ENCODE results near the gene GATAD2B.

Gene GATAD2B

GRCh38 chr1:153944005-153944826, 21.4 kb upstream of the GATAD2B start:
- in situ Hi-C loops (cut with MboI; ENCODE audit: low sequenced_read_pairs): loop anchor here (10.0 kb wide), 1 partner anchor 119 kb away; no protein-coding TSS in a partner anchor
- Histone ChIP-seq H3K4me3 (peak overlapping the region; percentile 65), H3K9me3 (no peaks in the 10 kb centered on the region), H3K4me1 (peaks cover 11% of the 10 kb centered on the region), H3K27me3 (ENCODE audit: low read depth) (no peaks in the 10 kb centered on the region), H3K36me3 (replicated peaks) (peaks cover 55% of the 10 kb centered on the region)
- no peak for DNase-seq (ENCODE audit: low spot score in 2 of 2)

GRCh38 chr1:153942766-153943549, 20.2 kb upstream of the GATAD2B start:
- H3K4me1 ChIP-seq: peaks cover 11% of the 10 kb centered on the region
- H3K36me3 ChIP-seq (replicated peaks): peaks cover 60% of the 10 kb centered on the region
- H3K27me3 ChIP-seq (ENCODE audit: low read depth): no peaks in the 10 kb centered on the region
- no peak for DNase-seq (ENCODE audit: low spot score in 2 of 2)
- no peaks in the 10 kb centered on the region for H3K9me3 ChIP-seq
- H3K4me3 ChIP-seq: no peak overlapping the region
- in situ Hi-C loops (cut with MboI; ENCODE audit: low sequenced_read_pairs): loop anchor here (10.0 kb wide), 1 partner anchor 118 kb away; no protein-coding TSS in a partner anchor

- Histone ChIP-seq H3K4me1 (peaks cover 11% of the 10 kb centered on the region), H3K36me3 (replicated peaks) (peaks cover 64% of the 10 kb centered on the region), H3K27me3 (ENCODE audit: low read depth) (no peaks in the 10 kb centered on the region), H3K9me3 (no peaks in the 10 kb centered on the region), H3K4me3 (no peak overlapping the region)
- in situ Hi-C loops (cut with MboI; ENCODE audit: low sequenced_read_pairs): loop anchor here (10.0 kb wide), 1 partner anchor 117 kb away; no protein-coding TSS in a partner anchor
- DNase-seq (ENCODE audit: low spot score in 2 of 2): no peak
These were observed 19.3 kb upstream of the GATAD2B start for GRCh38 chr1:153941826-153942725.

- DNase-seq (ENCODE audit: low spot score in 2 of 2): no peak
- H3K4me3 ChIP-seq: no peak overlapping the region
- in situ Hi-C loops (cut with MboI; ENCODE audit: low sequenced_read_pairs): loop anchor here (10.0 kb wide), 1 partner anchor 116 kb away; no protein-coding TSS in a partner anchor
- no peaks in the 10 kb centered on the region for H3K9me3 ChIP-seq
- H3K27me3 ChIP-seq (ENCODE audit: low read depth): no peaks in the 10 kb centered on the region
- peaks cover 7% of the 10 kb centered on the region for H3K4me1 ChIP-seq
- H3K36me3 ChIP-seq (replicated peaks): peaks cover 73% of the 10 kb centered on the region
These were observed 18.0 kb upstream of the GATAD2B start for GRCh38 chr1:153940756-153941155.

GRCh38 chr1:153939476-153939875, 16.7 kb upstream of the GATAD2B start:
- H3K36me3 ChIP-seq (replicated peaks): peaks cover 81% of the 10 kb centered on the region
- no peak for DNase-seq (ENCODE audit: low spot score in 2 of 2)
- H3K4me1 ChIP-seq: no peaks in the 10 kb centered on the region; the same call in 1 of the 2 replicates
- in situ Hi-C loops (cut with MboI; ENCODE audit: low sequenced_read_pairs): no loop called here
- no peaks in the 10 kb centered on the region for H3K27me3 ChIP-seq (ENCODE audit: low read depth)
- H3K4me3 ChIP-seq: no peak overlapping the region
- H3K9me3 ChIP-seq: no peaks in the 10 kb centered on the region

GRCh38 chr1:153938996-153939395, 16.2 kb upstream of the GATAD2B start:
- in situ Hi-C loops (cut with MboI; ENCODE audit: low sequenced_read_pairs): no loop called here
- no peaks in the 10 kb centered on the region for H3K4me1 ChIP-seq
- peaks cover 83% of the 10 kb centered on the region for H3K36me3 ChIP-seq (replicated peaks)
- no peaks in the 10 kb centered on the region for H3K9me3 ChIP-seq
- H3K4me3 ChIP-seq: no peak overlapping the region
- no peaks in the 10 kb centered on the region for H3K27me3 ChIP-seq (ENCODE audit: low read depth)
- DNase-seq (ENCODE audit: low spot score in 2 of 2): no peak

GRCh38 chr1:153937331-153937730, 14.6 kb upstream of the GATAD2B start:
- peaks cover 85% of the 10 kb centered on the region for H3K36me3 ChIP-seq (replicated peaks)
- H3K27me3 ChIP-seq (ENCODE audit: low read depth): no peaks in the 10 kb centered on the region
- no peaks in the 10 kb centered on the region for H3K9me3 ChIP-seq
- no peak overlapping the region for H3K4me3 ChIP-seq
- H3K4me1 ChIP-seq: no peaks in the 10 kb centered on the region
- DNase-seq (ENCODE audit: low spot score in 2 of 2): no peak
- in situ Hi-C loops (cut with MboI; ENCODE audit: low sequenced_read_pairs): no loop called here

GRCh38 chr1:153936011-153936802, 13.4 kb upstream of the GATAD2B start:
- Histone ChIP-seq H3K4me3 (no peak overlapping the region), H3K9me3 (no peaks in the 10 kb centered on the region), H3K4me1 (no peaks in the 10 kb centered on the region), H3K27me3 (ENCODE audit: low read depth) (no peaks in the 10 kb centered on the region), H3K36me3 (replicated peaks) (peaks cover 82% of the 10 kb centered on the region)
- in situ Hi-C loops (cut with MboI; ENCODE audit: low sequenced_read_pairs): no loop called here
- no peak for DNase-seq (ENCODE audit: low spot score in 2 of 2)

GRCh38 chr1:153934746-153935145, 12.0 kb upstream of the GATAD2B start:
- Histone ChIP-seq H3K36me3 (replicated peaks) (peaks cover 74% of the 10 kb centered on the region), H3K27me3 (ENCODE audit: low read depth) (no peaks in the 10 kb centered on the region), H3K9me3 (no peaks in the 10 kb centered on the region), H3K4me1 (no peaks in the 10 kb centered on the region), H3K4me3 (no peak overlapping the region)
- in situ Hi-C loops (cut with MboI; ENCODE audit: low sequenced_read_pairs): no loop called here
- no peak for DNase-seq (ENCODE audit: low spot score in 2 of 2)

GRCh38 chr1:153933955-153934354, 11.2 kb upstream of the GATAD2B start:
- Histone ChIP-seq H3K27me3 (ENCODE audit: low read depth) (no peaks in the 10 kb centered on the region), H3K4me1 (no peaks in the 10 kb centered on the region), H3K36me3 (replicated peaks) (peaks cover 66% of the 10 kb centered on the region), H3K4me3 (no peak overlapping the region), H3K9me3 (no peaks in the 10 kb centered on the region)
- in situ Hi-C loops (cut with MboI; ENCODE audit: low sequenced_read_pairs): no loop called here
- no peak for DNase-seq (ENCODE audit: low spot score in 2 of 2)

GRCh38 chr1:153933430-153933829, 10.7 kb upstream of the GATAD2B start:
- Histone ChIP-seq H3K4me1 (no peaks in the 10 kb centered on the region), H3K9me3 (no peaks in the 10 kb centered on the region), H3K4me3 (no peak overlapping the region), H3K27me3 (ENCODE audit: low read depth) (no peaks in the 10 kb centered on the region), H3K36me3 (replicated peaks) (peaks cover 63% of the 10 kb centered on the region)
- no peak for DNase-seq (ENCODE audit: low spot score in 2 of 2)
- in situ Hi-C loops (cut with MboI; ENCODE audit: low sequenced_read_pairs): no loop called here

- peaks cover 56% of the 10 kb centered on the region for H3K36me3 ChIP-seq (replicated peaks)
- H3K9me3 ChIP-seq: no peaks in the 10 kb centered on the region
- no peak overlapping the region for H3K4me3 ChIP-seq
- DNase-seq (ENCODE audit: low spot score in 2 of 2): no peak
- no peaks in the 10 kb centered on the region for H3K4me1 ChIP-seq
- in situ Hi-C loops (cut with MboI; ENCODE audit: low sequenced_read_pairs): no loop called here
- H3K27me3 ChIP-seq (ENCODE audit: low read depth): no peaks in the 10 kb centered on the region
These were observed 9.7 kb upstream of the GATAD2B start for GRCh38 chr1:153932156-153933131.

All from HAP-1 (cell line).